ENCODE results near the gene OCLN. TPM values are rescaled to one million over a fixed set of nuclear protein-coding genes. Genes with fewer than 3 reads are reported as not detected.
"Not testable (repeated sequence)": the region's sequence is repeated elsewhere in the genome, so short reads cannot be mapped to it uniquely, and the experiment has no call there.

The OCLN gene
- 1.6 TPM for polyA plus RNA-seq (ENCODE audit: insufficient read length)

- no peak for DNase-seq (ENCODE audit: low read depth)
These were observed at the start of gene OCLN for GRCh38 chr5:69492391-69492922. Gene OCLN (plus strand): TSS chr5:69492790. CDS start chr5:69504245, 11,455 bp downstream.

- no peak for DNase-seq (ENCODE audit: low read depth)
These were observed 48.3 kb upstream of the OCLN start for GRCh38 chr5:69444127-69444754.

DNA sequence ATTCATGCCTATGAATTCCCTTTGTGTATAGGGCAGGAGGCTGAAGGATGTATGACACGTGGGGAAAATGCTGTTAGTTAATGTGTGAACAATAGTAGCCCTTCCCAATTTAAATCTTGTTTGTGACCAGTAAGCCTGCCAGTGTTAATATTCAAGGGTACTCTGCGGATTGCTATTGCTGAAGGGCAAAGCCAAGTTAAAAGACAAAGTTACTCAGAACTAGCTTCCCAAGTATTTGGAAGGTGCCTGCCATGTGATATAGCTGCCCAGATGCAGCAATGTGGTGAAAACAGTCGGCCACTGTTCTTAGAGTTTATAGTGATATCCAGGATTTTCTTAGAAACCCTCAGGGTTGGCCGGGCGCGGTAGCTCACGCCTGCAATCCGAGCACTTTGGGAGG lies 43.1 kb upstream of the OCLN start:
- no peak for DNase-seq (ENCODE audit: low read depth)

GRCh38 chr5:69450116-69450515 lies 42.5 kb upstream of the OCLN start:
- DNase-seq (ENCODE audit: low read depth): no peak

DNA sequence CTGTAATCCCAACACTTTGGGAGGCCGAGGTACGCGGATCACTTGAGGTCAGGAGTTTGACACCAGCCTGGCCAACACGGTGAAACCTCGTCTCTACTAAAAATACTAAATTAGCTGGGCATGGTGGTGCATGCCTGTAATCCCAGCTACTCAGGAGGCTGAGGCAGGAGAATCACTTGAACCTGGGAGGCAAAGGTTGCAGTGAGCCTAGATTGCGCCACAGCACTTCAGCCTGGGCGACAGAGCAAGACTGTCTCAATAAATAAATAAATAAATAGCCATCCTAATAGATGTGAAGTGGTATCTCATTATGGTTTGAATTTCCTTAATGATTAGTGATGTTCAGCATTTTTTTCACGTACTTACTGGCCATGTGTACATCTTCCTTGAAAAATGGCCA lies 42.1 kb upstream of the OCLN start:
- DNase-seq (ENCODE audit: low read depth): not testable (repeated sequence)

- no peak for DNase-seq (ENCODE audit: low read depth)
These were observed 40.5 kb upstream of the OCLN start for GRCh38 chr5:69451941-69452647.

DNA sequence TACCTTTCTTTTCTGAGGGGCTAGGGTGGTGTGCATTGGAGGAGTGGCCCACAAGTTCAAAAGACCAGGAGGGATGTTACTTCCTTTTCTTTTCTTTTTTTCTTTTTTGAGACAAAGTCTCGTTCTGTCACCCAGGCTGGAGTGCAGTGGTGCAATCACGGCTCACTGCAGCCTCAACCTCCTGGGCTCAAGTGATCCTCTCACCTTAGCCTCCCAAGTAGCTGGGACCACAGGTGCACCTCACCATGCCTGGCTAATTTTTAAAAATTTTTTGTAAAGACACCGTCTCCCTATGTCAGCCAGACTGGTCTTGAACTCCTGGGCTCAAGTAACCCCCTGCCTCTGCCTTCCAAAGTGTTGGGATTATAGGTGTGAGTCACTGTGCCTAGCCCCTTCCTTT lies 39.1 kb upstream of the OCLN start:
- not testable (repeated sequence) for DNase-seq (ENCODE audit: low read depth)

- DNase-seq (ENCODE audit: low read depth): no peak
These were observed 37.9 kb upstream of the OCLN start for GRCh38 chr5:69454460-69455249.

- not testable (repeated sequence) for DNase-seq (ENCODE audit: low read depth)
These were observed 37.1 kb upstream of the OCLN start for GRCh38 chr5:69455428-69455988.

DNA sequence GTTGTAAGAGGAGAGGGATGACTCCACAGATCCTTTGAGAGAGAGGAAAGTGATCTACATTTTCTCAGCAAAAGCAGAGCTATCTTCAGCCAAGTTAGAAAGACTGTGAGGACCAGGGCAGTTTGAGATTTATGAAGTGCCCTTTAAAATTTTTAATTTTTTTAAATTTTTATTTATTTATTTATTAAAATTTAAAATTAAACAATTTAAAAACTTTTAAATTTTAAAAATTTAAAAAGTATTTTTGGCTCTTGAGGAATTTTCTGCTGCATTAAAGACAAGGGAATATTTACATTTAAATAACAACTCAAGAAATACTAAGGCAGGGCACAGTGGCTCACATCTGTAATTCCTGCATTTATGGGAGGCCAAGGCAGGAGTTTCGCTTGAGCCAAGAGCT lies 30.4 kb upstream of the OCLN start:
- no peak for DNase-seq (ENCODE audit: low read depth)

- not testable (repeated sequence) for DNase-seq (ENCODE audit: low read depth)
These were observed 26.2 kb upstream of the OCLN start for GRCh38 chr5:69466375-69466774.

DNA sequence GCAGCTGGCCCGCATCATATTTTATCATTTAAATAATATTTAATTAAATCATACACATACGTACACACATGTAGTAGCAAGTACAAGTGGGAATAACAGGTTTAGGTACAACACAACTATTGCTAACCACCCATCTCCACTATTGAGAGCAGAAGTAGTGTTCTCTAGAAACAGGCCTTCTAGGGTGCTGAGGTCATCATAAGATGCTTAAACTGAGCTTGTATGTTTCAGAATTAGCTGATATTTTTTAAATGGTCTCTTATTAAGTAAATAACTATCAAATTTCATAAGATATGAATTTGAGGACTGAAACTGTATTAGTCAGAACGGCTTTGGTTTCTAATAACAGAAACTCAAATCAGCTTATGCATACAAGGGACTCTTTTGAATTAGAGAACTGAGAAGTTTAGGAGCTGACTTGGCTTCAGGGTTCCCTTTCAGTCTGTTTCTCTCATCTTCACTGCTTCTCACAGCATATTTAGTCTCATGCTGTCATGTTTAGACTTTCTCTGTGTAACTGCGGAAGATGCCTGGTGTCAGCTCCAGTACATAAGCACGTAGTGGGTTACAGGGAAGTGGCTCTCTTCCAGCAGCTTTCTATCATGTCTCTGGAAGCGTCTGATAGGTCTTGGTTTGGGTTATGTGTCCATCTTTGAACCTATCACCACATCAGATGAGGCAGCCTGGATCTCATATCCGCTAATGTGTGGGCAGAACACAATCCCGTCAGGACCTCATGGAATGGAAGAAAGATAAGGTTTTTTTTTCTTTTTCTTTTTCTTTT lies 25.0 kb upstream of the OCLN start:
- no peak for DNase-seq (ENCODE audit: low read depth)

DNA sequence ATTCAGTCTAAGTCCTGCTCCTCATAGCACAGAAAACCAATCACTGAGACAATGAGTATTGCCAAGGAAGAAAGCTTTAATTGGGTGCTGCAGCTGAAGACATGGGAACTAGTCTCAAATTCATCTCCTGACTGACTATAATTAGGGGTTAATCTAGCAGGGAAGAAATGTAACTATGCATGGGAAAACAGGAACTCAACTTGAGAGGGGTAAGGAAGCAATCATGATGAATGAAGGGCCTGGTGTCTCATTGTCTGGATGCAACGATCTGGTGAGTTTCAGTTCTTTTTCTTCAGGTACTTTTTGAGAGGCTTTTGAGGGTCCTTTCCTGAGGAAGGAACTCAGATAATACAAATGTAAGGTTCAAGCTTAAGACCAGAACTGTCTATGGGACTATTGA lies 24.0 kb upstream of the OCLN start:
- no peak for DNase-seq (ENCODE audit: low read depth)

DNA sequence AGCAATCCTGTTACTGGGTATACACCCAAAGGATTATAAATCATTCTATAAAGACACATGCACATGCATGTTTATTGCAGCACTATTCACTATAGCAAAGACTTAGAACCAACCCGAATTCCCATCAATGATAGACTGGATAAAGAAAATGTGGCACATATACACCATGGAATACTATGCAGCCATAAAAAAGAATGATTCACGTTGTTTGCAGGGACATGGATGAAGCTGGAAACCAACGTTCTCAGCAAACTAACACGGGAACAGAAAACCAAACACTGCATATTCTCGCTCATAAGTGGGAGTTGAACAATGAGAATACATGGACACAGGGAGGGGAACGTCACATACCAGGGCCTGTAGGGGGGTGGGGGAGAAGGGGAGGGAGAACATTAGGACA lies 21.1 kb upstream of the OCLN start:
- not testable (repeated sequence) for DNase-seq (ENCODE audit: low read depth)

- DNase-seq (ENCODE audit: low read depth): not testable (repeated sequence)
These were observed 20.0 kb upstream of the OCLN start for GRCh38 chr5:69472535-69473143.

- DNase-seq (ENCODE audit: low read depth): no peak
These were observed 15.4 kb upstream of the OCLN start for GRCh38 chr5:69477170-69477569.

DNA sequence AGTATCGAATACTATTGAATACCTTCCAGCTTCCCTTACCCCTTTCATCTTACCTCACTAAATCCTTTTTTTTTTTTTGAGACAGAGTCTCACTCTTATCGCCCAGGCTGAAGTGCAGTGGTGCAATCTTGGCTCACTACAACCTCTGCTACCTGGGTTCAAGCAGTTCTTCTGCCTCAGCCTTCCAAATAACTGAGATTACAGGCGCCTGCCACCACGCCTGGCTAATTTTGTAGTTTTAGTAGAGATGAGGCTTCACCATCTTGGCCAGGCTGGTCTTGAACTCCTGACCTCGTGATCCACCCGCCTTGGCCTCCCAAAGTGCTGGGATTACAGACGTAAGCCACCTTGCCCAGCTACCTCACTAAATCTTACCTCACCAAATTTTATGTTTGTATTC lies 14.3 kb upstream of the OCLN start:
- DNase-seq (ENCODE audit: low read depth): not testable (repeated sequence)

DNA sequence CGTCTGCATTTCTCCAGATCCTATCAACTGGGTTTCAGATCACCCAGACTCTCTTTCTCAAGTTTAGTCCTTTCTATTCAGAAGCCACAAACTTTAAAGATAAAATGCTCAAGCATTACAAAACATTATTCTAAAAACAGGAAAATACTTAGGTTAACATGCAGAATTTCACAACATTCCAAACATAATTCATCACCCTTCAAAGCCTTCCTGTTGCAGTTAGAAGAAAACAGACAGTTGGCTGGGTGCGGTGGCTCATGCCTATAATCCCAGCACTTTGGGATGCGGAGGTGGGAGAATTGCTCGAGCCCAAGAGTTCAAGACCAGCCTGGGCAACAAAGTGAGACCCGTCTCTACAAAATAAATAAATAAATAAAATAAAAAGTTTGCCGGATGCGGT lies 7.7 kb upstream of the OCLN start:
- DNase-seq (ENCODE audit: low read depth): no peak

GRCh38 chr5:69485471-69485870 lies 7.1 kb upstream of the OCLN start:
- no peak for DNase-seq (ENCODE audit: low read depth)

GRCh38 chr5:69489246-69489645 lies 3.3 kb upstream of the OCLN start:
- DNase-seq (ENCODE audit: low read depth): no peak

DNA sequence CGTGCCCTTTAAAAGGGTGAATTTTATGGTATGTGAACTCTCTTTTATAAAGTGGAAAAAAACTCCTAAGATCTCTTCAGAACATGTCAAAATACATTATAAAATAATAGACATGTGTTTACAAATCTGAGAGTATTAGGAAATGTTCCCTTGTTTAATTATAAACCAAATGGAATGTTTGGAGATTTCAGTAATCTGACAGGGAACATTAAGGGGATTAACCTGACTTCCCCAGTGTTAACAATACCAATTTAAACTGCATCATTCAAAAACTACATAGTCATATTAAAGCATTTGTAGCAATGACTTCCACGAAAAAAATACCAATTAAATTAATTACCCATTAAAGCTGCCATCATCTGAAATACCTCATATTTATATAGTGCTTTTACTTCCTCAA lies 1.6 kb upstream of the OCLN start:
- no peak for DNase-seq (ENCODE audit: low read depth)
